ENCODE results near the gene FNDC3B. TPM values are rescaled to one million over a fixed set of nuclear protein-coding genes. Genes with fewer than 3 reads are reported as not detected.
A peak's percentile ranks its signal among the peaks of the same experiment; 100 is the strongest.

Gene FNDC3B
- total RNA-seq, 1 donor from 2014 or later = 79.2 TPM

- H3K27ac Mint-ChIP-seq = no peak overlapping the region
- no peaks in the 10 kb centered on the region for H3K27me3 Mint-ChIP-seq
- H3K4me1 Mint-ChIP-seq (ENCODE audit: unreplicated experiment) = no peaks in the 10 kb centered on the region
- no peak for DNase-seq (ENCODE audit: extremely low spot score, unreplicated experiment)
- peak; percentile 45 for TF ChIP-seq CTCF (conservative IDR thresholded peaks at IDR 0.05)
- H3K36me3 Mint-ChIP-seq = peaks cover 41% of the 10 kb centered on the region
- no peaks in the 10 kb centered on the region for H3K9me3 Mint-ChIP-seq
- no peak overlapping the region for H3K4me3 Mint-ChIP-seq
Measured at GRCh38 chr3:172303941-172304558, 264.7 kb downstream of the FNDC3B start.

- Mint-ChIP-seq H3K9me3 (no peaks in the 10 kb centered on the region), H3K4me1 (ENCODE audit: unreplicated experiment) (no peaks in the 10 kb centered on the region), H3K36me3 (peaks cover 36% of the 10 kb centered on the region), H3K27ac (peak overlapping the region; percentile 42), H3K4me3 (no peak overlapping the region), H3K27me3 (no peaks in the 10 kb centered on the region)
- no peak for TF ChIP-seq CTCF (conservative IDR thresholded peaks at IDR 0.05)
- DNase-seq (ENCODE audit: extremely low spot score, unreplicated experiment) = no peak
Measured at GRCh38 chr3:172305552-172305951, 266.2 kb downstream of the FNDC3B start.

GRCh38 chr3:172305974-172306373 is 266.6 kb downstream of the FNDC3B start:
- no peaks in the 10 kb centered on the region for H3K27me3 Mint-ChIP-seq
- TF ChIP-seq CTCF (conservative IDR thresholded peaks at IDR 0.05) = no peak
- no peaks in the 10 kb centered on the region for H3K4me1 Mint-ChIP-seq (ENCODE audit: unreplicated experiment)
- no peak for DNase-seq (ENCODE audit: extremely low spot score, unreplicated experiment)
- H3K9me3 Mint-ChIP-seq = no peaks in the 10 kb centered on the region
- peak overlapping the region; percentile 42 for H3K27ac Mint-ChIP-seq
- peaks cover 40% of the 10 kb centered on the region for H3K36me3 Mint-ChIP-seq
- H3K4me3 Mint-ChIP-seq = no peak overlapping the region

- no peak for DNase-seq (ENCODE audit: extremely low spot score, unreplicated experiment)
- Mint-ChIP-seq H3K27me3 (no peaks in the 10 kb centered on the region), H3K27ac (peak overlapping the region; percentile 49), H3K4me1 (ENCODE audit: unreplicated experiment) (no peaks in the 10 kb centered on the region), H3K9me3 (no peaks in the 10 kb centered on the region), H3K36me3 (peaks cover 45% of the 10 kb centered on the region), H3K4me3 (no peak overlapping the region)
- no peak for TF ChIP-seq CTCF (conservative IDR thresholded peaks at IDR 0.05)
Measured at GRCh38 chr3:172307141-172307560, 267.8 kb downstream of the FNDC3B start.

- H3K27me3 Mint-ChIP-seq = no peaks in the 10 kb centered on the region
- H3K36me3 Mint-ChIP-seq = peaks cover 51% of the 10 kb centered on the region
- DNase-seq (ENCODE audit: extremely low spot score, unreplicated experiment) = no peak
- no peaks in the 10 kb centered on the region for H3K9me3 Mint-ChIP-seq
- H3K4me3 Mint-ChIP-seq = no peak overlapping the region
- H3K4me1 Mint-ChIP-seq (ENCODE audit: unreplicated experiment) = no peaks in the 10 kb centered on the region
- H3K27ac Mint-ChIP-seq = no peak overlapping the region
- TF ChIP-seq CTCF (conservative IDR thresholded peaks at IDR 0.05) = no peak
Measured at GRCh38 chr3:172309059-172309458, 269.7 kb downstream of the FNDC3B start.

Measured in type B pancreatic cell (in vitro differentiated cells).